Liver (tissue), 9 donors: ENCODE measurements around the gene ATF1. TPM values are rescaled to one million over a fixed set of nuclear protein-coding genes. Genes with fewer than 3 reads are reported as not detected.
A peak's percentile ranks its signal among the peaks of the same experiment; 100 is the strongest.

ENCODE experiments used
- DNase-seq: peaks from one replicate; pipeline ENCODE4 v3.0.0-alpha.2; 2017; ENCODE audit warnings: low spot score
- H3K27ac ChIP-seq, 2 donors: one replicate each; pipeline ENCODE4 v1.7.0; 2013; ENCODE audit warnings: inconsistent platforms in 2 of 2, low read length in 2 of 2, control low read depth in 1 of 2, low read depth in 1 of 2, mild to moderate bottlenecking in 1 of 2
- H3K27me3 ChIP-seq, 4 donors: one replicate each; pipeline versions ENCODE4 v1.6.1 to v1.7.0; 2013; ENCODE audit warnings: low read length in 3 of 4, inconsistent platforms in 1 of 4, mild to moderate bottlenecking in 1 of 4, moderate library complexity in 1 of 4; ENCODE audit not compliant: control insufficient read depth in 4 of 4, insufficient read depth in 4 of 4
- H3K36me3 ChIP-seq, 4 donors: one replicate each; pipeline versions ENCODE4 v1.6.1 to v1.7.0; 2013; ENCODE audit warnings: low read length in 3 of 4, mild to moderate bottlenecking in 3 of 4, low read depth in 1 of 4, moderate library complexity in 1 of 4; ENCODE audit not compliant: control insufficient read depth in 4 of 4, insufficient read depth in 3 of 4
- H3K4me1 ChIP-seq, 4 donors: one replicate each; pipeline versions ENCODE4 v1.6.1 to v1.7.0; 2013; ENCODE audit warnings: low read length in 3 of 4, mild to moderate bottlenecking in 3 of 4, moderate library complexity in 1 of 4; ENCODE audit not compliant: control insufficient read depth in 4 of 4, insufficient read depth in 4 of 4
- H3K4me3 ChIP-seq, 3 donors: one replicate each; pipeline versions ENCODE4 v1.6.1 to v1.7.0; 2013; ENCODE audit warnings: low read length in 3 of 3, control low read depth in 1 of 3, low read depth in 1 of 3, mild to moderate bottlenecking in 1 of 3
- H3K9ac ChIP-seq, 2 donors: one replicate each; pipeline ENCODE4 v1.7.0; 2013; ENCODE audit warnings: low read length in 2 of 2, mild to moderate bottlenecking in 2 of 2, moderate library complexity in 2 of 2, control low read depth in 1 of 2, low read depth in 1 of 2
- H3K9me3 ChIP-seq, 4 donors: one replicate each; pipeline versions ENCODE4 v1.6.1 to v1.7.0; 2013; ENCODE audit warnings: low read length in 3 of 4; ENCODE audit not compliant: control insufficient read depth in 4 of 4
- CTCF ChIP-seq: fragments of 150-350 bp; IDR thresholded peaks from 2 replicates; pipeline ENCODE4 v1.5.1; 2017; ENCODE audit warnings: improper control_type of control experiment, low read depth, low read length; ENCODE audit not compliant: missing input control
- EGR1 ChIP-seq, 2 donors: IDR thresholded peaks; 2 replicates each; pipeline ENCODE4 v1.6.1; 2016 to 2018; ENCODE audit warnings: antibody characterized with exemption in 2 of 2, low read depth in 2 of 2
- FOXA1 ChIP-seq: IDR thresholded peaks from 2 replicates; pipeline ENCODE4 v1.6.1; 2016; ENCODE audit warnings: antibody characterized with exemption
- GABPA ChIP-seq, 2 donors: IDR thresholded peaks in 1 of 2; conservative IDR thresholded peaks in 1 of 2; 2 replicates each; pipeline ENCODE4 v1.6.1; 2016; ENCODE audit warnings: antibody characterized with exemption in 2 of 2, mild to moderate bottlenecking in 1 of 2, moderate library complexity in 1 of 2
- HNF4A ChIP-seq, 2 donors: conservative IDR thresholded peaks; 2 replicates each; pipeline ENCODE4 v1.6.1; 2016; ENCODE audit warnings: antibody characterized with exemption in 2 of 2, mild to moderate bottlenecking in 2 of 2
- JUND ChIP-seq, 2 donors: IDR thresholded peaks; 2 replicates each; pipeline ENCODE4 v1.6.1; 2016; ENCODE audit warnings: antibody characterized with exemption in 2 of 2
- NR2F2 ChIP-seq: IDR thresholded peaks from 2 replicates; pipeline ENCODE4 v1.6.1; 2016; ENCODE audit warnings: antibody characterized with exemption
- RAD21 ChIP-seq, 2 donors: IDR thresholded peaks; 2 replicates each; pipeline ENCODE4 v1.6.1; 2016; ENCODE audit warnings: antibody characterized with exemption in 2 of 2, mild to moderate bottlenecking in 2 of 2
- REST ChIP-seq: IDR thresholded peaks from 2 replicates; pipeline ENCODE4 v1.6.1; 2016; ENCODE audit warnings: antibody characterized with exemption, mild to moderate bottlenecking
- RXRA ChIP-seq, 2 donors: IDR thresholded peaks; 2 replicates each; pipeline ENCODE4 v1.6.1; 2017 to 2018; ENCODE audit warnings: antibody characterized with exemption in 2 of 2, mild to moderate bottlenecking in 1 of 2
- SP1 ChIP-seq: IDR thresholded peaks from 2 replicates; pipeline ENCODE4 v1.6.1; 2018; ENCODE audit warnings: antibody characterized with exemption, mild to moderate bottlenecking
- YY1 ChIP-seq: IDR thresholded peaks from 2 replicates; pipeline ENCODE4 v1.6.1; 2016; ENCODE audit warnings: antibody characterized with exemption, mild to moderate bottlenecking
- WGBS: extraction: QIAGEN DNeasy Blood & Tissue Kit; methylation state at CpG from one replicate; pipeline ENCODE4 v1.1.7; 2013; 5-methylcytosine and 5-hydroxymethylcytosine counted together
- polyA plus RNA-seq, 2 donors: library from polyadenylated mRNA; stranded (reverse) in 1 of 2; unstranded in 1 of 2; fragments of 200-250 nt in 1 of 2; fragments of >200 nt in 1 of 2; fragmentation: Nextera tagmentation in 1 of 2; extraction: Ambion mirVana in 1 of 2; gene quantifications; one replicate each; pipeline versions ENCODE4 v1.2.1 to v1.2.3, GENCODE V29; 2013 to 2015
- total RNA-seq, 2 donors: library from RNA; depleted of rRNA; stranded (reverse); fragments of >200 nt; gene quantifications; one replicate each; pipeline ENCODE4 v1.2.3, GENCODE V29; 2014
- donor health status: healthy.
- donor health status: healthy.
- donor health status: healthy.
- donor health status: healthy.
- donor health status: healthy.

The ATF1 gene
- total and polyA plus RNA-seq, 4 donors, result 6.3 to 17.0 (median 8.3) TPM

GRCh38 chr12:50734409-50735263 lies 29.3 kb upstream of the ATF1 start:
- 87% methylated on average over 10 of the region's 10 CpGs for WGBS
- Histone ChIP-seq H3K27ac (no peak overlapping the region), H3K9me3 (no peaks in the 10 kb centered on the region), H3K36me3 (peaks cover 4 to 76% (median 72%) of the 10 kb centered on the region in 4 donors), H3K9ac (no peak overlapping the region), H3K4me1 (no peaks in the 10 kb centered on the region), H3K4me3 (no peak overlapping the region), H3K27me3 (no peaks in the 10 kb centered on the region)
- TF ChIP-seq CTCF, result peak; percentile 33
- no peak for TF ChIP-seq HNF4A (conservative IDR thresholded peaks at IDR 0.05)
- TF ChIP-seq RAD21 (IDR thresholded peaks at IDR 0.05), result peak; percentile 64 to 72
- DNase-seq, result no peak

GRCh38 chr12:50739611-50740010 lies 24.3 kb upstream of the ATF1 start:
- Histone ChIP-seq H3K27me3 (no peaks in the 10 kb centered on the region), H3K27ac (no peak overlapping the region), H3K9me3 (no peaks in the 10 kb centered on the region), H3K9ac (no peak overlapping the region), H3K4me1 (no peaks in the 10 kb centered on the region), H3K4me3 (no peak overlapping the region), H3K36me3 (peaks cover 15 to 76% (median 71%) of the 10 kb centered on the region in 4 donors)
- WGBS, result 97% methylated on average over 7 of the region's 7 CpGs
- no peak for TF ChIP-seq JUND (IDR thresholded peaks at IDR 0.05)
- no peak for TF ChIP-seq RAD21 (IDR thresholded peaks at IDR 0.05)
- no peak for TF ChIP-seq SP1
- TF ChIP-seq GABPA (IDR thresholded peaks at IDR 0.05 in 1 of 2, conservative IDR thresholded peaks at IDR 0.05 in 1 of 2), result no peak
- no peak for TF ChIP-seq HNF4A (conservative IDR thresholded peaks at IDR 0.05)
- TF ChIP-seq EGR1 (IDR thresholded peaks at IDR 0.05; ENCODE audit: low read depth in 2 of 2), result no peak
- TF ChIP-seq YY1, result no peak
- no peak for TF ChIP-seq REST
- TF ChIP-seq RXRA (IDR thresholded peaks at IDR 0.05), result no peak
- DNase-seq, result no peak

GRCh38 chr12:50740307-50740706 lies 23.6 kb upstream of the ATF1 start:
- TF ChIP-seq JUND (IDR thresholded peaks at IDR 0.05) (no peak), FOXA1 (no peak), GABPA (IDR thresholded peaks at IDR 0.05 in 1 of 2, conservative IDR thresholded peaks at IDR 0.05 in 1 of 2) (no peak), NR2F2 (no peak)
- Histone ChIP-seq H3K4me3 (no peak overlapping the region), H3K27ac (no peak overlapping the region), H3K9ac (no peak overlapping the region), H3K9me3 (no peaks in the 10 kb centered on the region), H3K27me3 (no peaks in the 10 kb centered on the region), H3K4me1 (peaks cover 0 to 2% (median 0%) of the 10 kb centered on the region in 4 donors), H3K36me3 (peaks cover 16 to 83% (median 72%) of the 10 kb centered on the region in 4 donors)
- WGBS, result 91% methylated on average over 2 of the region's 2 CpGs
- no peak for DNase-seq
